Fibroblast of lung (primary cell): ENCODE results near the gene MYL12A. TPM values are rescaled to one million over a fixed set of nuclear protein-coding genes. Genes with fewer than 3 reads are reported as not detected.

Experiments
- DNase-seq, 2 donors: peaks; one replicate each; pipeline versions ENCODE4 v3.0.0 to v3.0.0-alpha.2; 2010; ENCODE audit warnings: low read depth in 2 of 2
- H2AFZ ChIP-seq: 2 replicates; pipeline ENCODE4 v1.5.1; 2012; ENCODE audit warnings: low read length, control low read depth, inconsistent platforms
- H3K27ac ChIP-seq: 2 replicates; pipeline ENCODE4 v1.5.1; 2011; ENCODE audit warnings: low read length, control low read depth; ENCODE audit not compliant: insufficient read depth
- H3K27me3 ChIP-seq: 2 replicates; pipeline ENCODE4 v1.5.1; 2011; ENCODE audit warnings: mild to moderate bottlenecking, low read length; ENCODE audit not compliant: control insufficient read depth, insufficient read depth
- H3K36me3 ChIP-seq: 2 replicates; pipeline ENCODE4 v1.5.1; 2011; ENCODE audit warnings: low read length; ENCODE audit not compliant: control insufficient read depth, insufficient read depth
- H3K4me1 ChIP-seq: 2 replicates; pipeline ENCODE4 v1.5.1; 2011; ENCODE audit warnings: low read length; ENCODE audit not compliant: control insufficient read depth, insufficient read depth; ENCODE audit errors: extremely low read depth
- H3K4me2 ChIP-seq: 2 replicates; pipeline ENCODE4 v1.5.1; 2011; ENCODE audit warnings: low read length, control low read depth; ENCODE audit not compliant: insufficient read depth; ENCODE audit errors: extremely low read depth
- H3K4me3 ChIP-seq, 4 experiments: fragments of 200-600 bp in 1 of 4; sonication (generic) in 1 of 4; replicated peaks in 1 of 4; 2 replicates each; pipeline ENCODE4 v1.5.1; 2011 to 2016; ENCODE audit warnings: low read length in 4 of 4, low read depth in 3 of 4, mild to moderate bottlenecking in 3 of 4, control low read depth in 2 of 4, inconsistent platforms in 1 of 4, mixed read lengths in 1 of 4; ENCODE audit not compliant: insufficient read depth in 1 of 4; ENCODE audit errors: control extremely low read depth in 1 of 4
- H3K79me2 ChIP-seq: 2 replicates; pipeline ENCODE4 v1.5.1; 2012; ENCODE audit warnings: mild to moderate bottlenecking, low read length, inconsistent platforms; ENCODE audit not compliant: control insufficient read depth, insufficient read depth
- H3K9ac ChIP-seq: 2 replicates; pipeline ENCODE4 v1.5.1; 2011; ENCODE audit warnings: mild to moderate bottlenecking, low read length, control low read depth; ENCODE audit not compliant: insufficient read depth
- H3K9me3 ChIP-seq: 2 replicates; pipeline ENCODE4 v1.5.1; 2012; ENCODE audit warnings: low read depth, low read length; ENCODE audit not compliant: control insufficient read depth, insufficient read depth
- H4K20me1 ChIP-seq: 2 replicates; pipeline ENCODE4 v1.5.1; 2011; ENCODE audit warnings: low read length; ENCODE audit not compliant: control insufficient read depth, insufficient read depth; ENCODE audit errors: extremely low read depth
- CTCF ChIP-seq, 2 donors: IDR thresholded peaks in 1 of 2; conservative IDR thresholded peaks in 1 of 2; 1 replicate in 1 of 2; 2 replicates in 1 of 2; pipeline ENCODE4 v1.5.1; 2011 to 2012; ENCODE audit warnings: low read length in 2 of 2, control low read depth in 1 of 2, inconsistent platforms in 1 of 2, low read depth in 1 of 2, mild to moderate bottlenecking in 1 of 2
- EZH2 ChIP-seq: IDR thresholded peaks from 2 replicates; pipeline ENCODE4 v1.5.1; 2012; ENCODE audit warnings: low read length, control low read depth, mild to moderate bottlenecking; ENCODE audit errors: missing control alignments
- polyA plus RNA-seq, 2 donors: library from polyadenylated mRNA; depleted of rRNA in 1 of 2; stranded (reverse) in 1 of 2; unstranded in 1 of 2; fragments of >200 nt; gene quantifications; 2 replicates each; pipeline ENCODE4 v1.2.1, GENCODE V29; 2011 to 2012; ENCODE audit warnings: missing spikeins in 1 of 2
- total RNA-seq: library from RNA; depleted of rRNA; stranded (reverse); fragments of >200 nt; gene quantifications from 2 replicates; pipeline ENCODE4 v1.2.1, GENCODE V29; 2014

The MYL12A gene
- total and polyA plus RNA-seq, 2 donors (not counting 1 experiment from before 2014, with no cell fraction given), result 826 to 1,436 TPM

- Histone ChIP-seq H3K4me1 (no peaks in the 10 kb centered on the region), H3K27me3 (no peaks in the 10 kb centered on the region), H4K20me1 (no peaks in the 10 kb centered on the region), H3K9ac (no peak overlapping the region), H3K4me3 (no peak overlapping the region), H3K36me3 (no peaks in the 10 kb centered on the region), H2AFZ (no peak overlapping the region), H3K9me3 (no peaks in the 10 kb centered on the region), H3K4me2 (no peak overlapping the region), H3K79me2 (no peaks in the 10 kb centered on the region), H3K27ac (no peak overlapping the region)
- no peak for TF ChIP-seq EZH2
- DNase-seq, result no peak
Measured at GRCh38 chr18:3221496-3221895, 26.1 kb upstream of the MYL12A start.

- Histone ChIP-seq H3K4me3 (no peak overlapping the region), H3K36me3 (no peaks in the 10 kb centered on the region), H2AFZ (no peak overlapping the region), H3K79me2 (no peaks in the 10 kb centered on the region), H3K4me1 (no peaks in the 10 kb centered on the region), H3K9ac (no peak overlapping the region), H4K20me1 (no peaks in the 10 kb centered on the region), H3K9me3 (no peaks in the 10 kb centered on the region), H3K4me2 (no peak overlapping the region), H3K27me3 (no peaks in the 10 kb centered on the region), H3K27ac (no peak overlapping the region)
- no peak for DNase-seq
- no peak for TF ChIP-seq EZH2
- no peak for TF ChIP-seq CTCF (conservative IDR thresholded peaks at IDR 0.05 in 1 of 2, IDR thresholded peaks at IDR 0.05 in 1 of 2; ENCODE audit: low read depth in 1 of 2, low read length in 2 of 2)
Measured at GRCh38 chr18:3223356-3223755, 24.2 kb upstream of the MYL12A start.

GRCh38 chr18:3224223-3224622 lies 23.4 kb upstream of the MYL12A start:
- TF ChIP-seq EZH2 (no peak), CTCF (conservative IDR thresholded peaks at IDR 0.05 in 1 of 2, IDR thresholded peaks at IDR 0.05 in 1 of 2; ENCODE audit: low read depth in 1 of 2, low read length in 2 of 2) (no peak)
- H3K9me3 ChIP-seq, result no peaks in the 10 kb centered on the region
- no peak overlapping the region for H3K4me3 ChIP-seq
- H3K9ac ChIP-seq, result no peak overlapping the region
- no peak overlapping the region for H3K4me2 ChIP-seq
- no peaks in the 10 kb centered on the region for H4K20me1 ChIP-seq
- no peak for DNase-seq
- no peak overlapping the region for H2AFZ ChIP-seq
- no peaks in the 10 kb centered on the region for H3K36me3 ChIP-seq
- H3K79me2 ChIP-seq, result no peaks in the 10 kb centered on the region
- H3K27ac ChIP-seq, result no peak overlapping the region
- no peaks in the 10 kb centered on the region for H3K27me3 ChIP-seq
- H3K4me1 ChIP-seq, result no peaks in the 10 kb centered on the region
